GM19468 (cell line): ENCODE data around the gene MT1M.
"Not testable (repeated sequence)": the region's sequence is repeated elsewhere in the genome, so short reads cannot be mapped to it uniquely, and the experiment has no call there.

ENCODE experiments used
- ATAC-seq: cut with Tn5 transposase; IDR thresholded peaks from one replicate; pipeline ENCODE4 v1.9.1; 2021; ENCODE audit warnings: mild to moderate bottlenecking, moderate library complexity, moderate number of reproducible peaks; ENCODE audit not compliant: unreplicated experiment; ENCODE audit errors: extremely low read depth

MT1M gene

GRCh38 chr16:56608043-56608875, 24.2 kb upstream of the MT1M start, which contains the start of gene MT2A:
MT2A (plus strand) TSS chr16:56608584; CDS start chr16:56608656, 72 bp downstream.
- ATAC-seq = peak; percentile 89

DNA sequence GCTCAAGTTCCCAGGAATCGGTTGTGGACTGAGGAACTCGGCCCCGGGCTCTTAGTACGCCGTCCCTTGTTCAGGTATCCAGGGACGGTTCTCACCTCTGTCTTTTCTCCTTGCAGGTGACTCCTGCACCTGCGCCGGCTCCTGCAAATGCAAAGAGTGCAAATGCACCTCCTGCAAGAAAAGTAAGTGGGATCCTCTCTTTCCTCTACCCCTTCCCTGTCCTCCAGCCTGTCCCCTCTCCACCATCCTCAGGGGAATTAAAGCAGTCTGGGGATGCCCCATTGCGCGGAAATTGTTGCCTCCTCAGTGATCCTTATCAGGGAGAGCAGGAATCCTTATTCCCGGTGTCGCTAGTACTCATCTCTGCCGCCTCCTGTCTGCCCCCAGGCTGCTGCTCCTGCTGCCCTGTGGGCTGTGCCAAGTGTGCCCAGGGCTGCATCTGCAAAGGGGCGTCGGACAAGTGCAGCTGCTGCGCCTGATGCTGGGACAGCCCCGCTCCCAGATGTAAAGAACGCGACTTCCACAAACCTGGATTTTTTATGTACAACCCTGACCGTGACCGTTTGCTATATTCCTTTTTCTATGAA, 23.5 kb upstream of the MT1M start:
- no peak for ATAC-seq

GRCh38 chr16:56609463-56609921, 23.0 kb upstream of the MT1M start:
- ATAC-seq = no peak

GRCh38 chr16:56610017-56610608, 22.3 kb upstream of the MT1M start:
- ATAC-seq = no peak

GRCh38 chr16:56610609-56611111, 21.8 kb upstream of the MT1M start:
- ATAC-seq = no peak

GRCh38 chr16:56611281-56611833, 21.1 kb upstream of the MT1M start:
- ATAC-seq = no peak

DNA sequence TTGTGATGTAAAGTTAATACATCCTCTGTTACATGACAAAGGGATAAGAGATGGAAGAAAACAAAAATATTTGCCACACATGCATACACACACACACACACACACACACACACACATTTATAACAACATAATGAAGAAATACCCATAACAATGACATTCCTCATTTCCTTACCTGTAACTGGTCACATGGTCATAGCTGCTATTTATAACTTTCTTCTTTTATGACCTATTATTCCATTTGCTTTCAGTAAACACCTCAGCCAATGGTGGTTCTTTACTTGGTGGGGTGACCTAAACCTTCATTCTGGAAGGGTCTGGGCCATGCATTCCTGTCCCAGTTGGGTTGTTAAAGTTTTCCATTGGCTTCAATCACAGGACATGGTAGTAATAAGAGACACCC, 18.8 kb upstream of the MT1M start:
- ATAC-seq = no peak

DNA sequence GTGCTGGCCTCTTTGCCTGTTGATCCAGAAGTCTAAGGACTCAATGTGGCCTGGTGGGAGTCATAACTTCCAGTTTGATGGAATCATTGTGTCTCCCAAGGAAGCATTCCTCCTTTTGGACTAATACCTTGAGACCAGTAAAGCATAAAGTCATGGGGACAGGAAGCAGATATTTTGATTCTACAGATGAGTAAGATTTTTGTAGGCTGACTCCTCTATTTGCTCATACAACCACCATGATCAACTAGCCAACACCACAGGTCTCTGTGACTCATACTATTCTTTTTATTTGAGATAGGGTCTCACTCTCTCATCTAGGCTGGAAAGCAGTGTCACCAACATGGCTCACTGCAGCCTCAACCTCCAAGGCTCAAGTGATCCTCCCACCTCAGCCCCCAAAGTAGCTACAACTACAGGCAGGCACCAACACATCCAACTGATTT, 17.9 kb upstream of the MT1M start:
- no peak for ATAC-seq

DNA sequence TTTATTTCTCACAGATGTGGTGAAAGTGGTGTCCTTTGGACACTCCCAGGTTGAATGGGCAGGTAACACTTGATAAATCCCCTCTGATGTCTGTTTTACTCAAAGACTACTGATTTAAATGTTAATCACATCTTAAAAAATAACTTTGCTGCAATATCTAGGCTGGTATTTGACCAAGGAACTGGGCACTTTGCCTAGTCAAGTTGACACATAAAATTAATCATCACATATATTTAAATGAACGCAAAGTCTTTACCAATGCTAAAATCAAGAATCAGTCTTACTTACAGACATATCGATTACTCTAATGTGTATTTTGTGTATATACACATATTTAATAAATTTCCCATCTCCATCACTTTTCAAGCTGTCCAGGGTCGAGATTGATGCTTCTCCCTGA, 17.1 kb upstream of the MT1M start:
- ATAC-seq = no peak

- ATAC-seq = no peak
Measured at GRCh38 chr16:56616608-56617211, 15.7 kb upstream of the MT1M start.

GRCh38 chr16:56617212-56618085, 15.0 kb upstream of the MT1M start:
- ATAC-seq = no peak

- ATAC-seq = no peak
Measured at GRCh38 chr16:56618138-56618537, 14.3 kb upstream of the MT1M start.

DNA sequence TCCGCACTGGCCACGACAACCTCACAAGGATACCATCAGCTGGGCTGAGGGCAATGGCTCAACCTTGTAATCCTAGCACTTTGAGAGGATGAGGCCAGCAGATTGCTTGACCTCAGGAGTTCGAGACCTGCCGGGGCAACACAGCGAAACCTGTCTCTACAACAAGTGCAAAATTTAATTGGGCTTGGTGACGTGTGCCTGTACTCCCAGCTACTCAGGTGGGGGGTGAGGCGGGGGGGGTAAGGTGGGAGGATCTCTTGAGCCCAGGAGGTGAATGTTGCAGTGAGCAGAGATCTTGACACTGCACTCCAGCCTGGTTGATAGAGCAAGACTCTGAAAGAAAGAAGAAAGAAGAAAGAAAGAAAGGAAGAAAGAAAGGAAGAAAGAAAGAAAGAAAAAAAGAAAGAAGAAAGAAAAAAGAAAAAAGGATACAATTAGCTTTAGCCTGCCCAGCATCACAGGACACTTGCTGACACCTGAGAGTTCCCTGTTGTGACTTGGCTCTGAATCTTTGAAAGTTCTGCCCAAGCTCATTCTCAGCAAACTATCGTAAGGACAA, 12.0 kb upstream of the MT1M start:
- ATAC-seq = no peak

DNA sequence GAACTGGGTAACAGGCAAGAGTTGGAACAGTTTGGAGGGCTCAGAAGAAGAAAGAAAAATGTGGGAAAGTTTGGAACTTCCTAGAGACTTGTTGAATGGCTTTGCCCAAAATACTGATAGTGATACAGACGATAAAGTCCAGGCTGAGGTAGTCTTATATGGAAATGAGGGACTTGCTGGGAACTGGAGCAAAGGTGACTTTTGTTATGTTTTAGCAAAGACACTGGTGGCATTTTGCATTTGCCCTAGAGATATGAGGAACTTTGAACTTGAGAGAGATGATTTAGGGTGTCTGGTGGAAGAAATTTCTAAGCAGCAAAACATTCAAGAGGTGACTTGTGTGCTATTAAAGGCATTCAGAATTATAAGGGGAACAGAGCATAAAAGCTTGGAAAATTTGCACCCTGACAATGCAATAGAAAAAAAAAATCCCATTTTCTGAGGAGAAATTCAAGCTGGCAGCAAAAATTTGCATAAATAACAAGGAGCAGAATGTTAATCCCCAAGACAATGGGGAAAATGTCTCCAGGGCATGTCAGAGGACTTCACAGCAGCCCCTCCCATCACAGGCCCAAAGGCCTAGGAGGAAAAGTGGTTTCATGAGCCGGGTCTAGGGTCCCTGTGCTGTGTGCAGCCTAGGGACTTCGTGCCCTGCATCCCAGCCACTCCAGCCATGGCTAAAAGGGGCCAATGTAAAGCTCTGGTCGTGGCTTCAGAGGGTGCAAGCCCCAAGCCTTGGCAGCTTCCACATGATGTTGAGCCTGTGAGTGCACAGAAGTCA, 10.6 kb upstream of the MT1M start:
- ATAC-seq = not testable (repeated sequence)

DNA sequence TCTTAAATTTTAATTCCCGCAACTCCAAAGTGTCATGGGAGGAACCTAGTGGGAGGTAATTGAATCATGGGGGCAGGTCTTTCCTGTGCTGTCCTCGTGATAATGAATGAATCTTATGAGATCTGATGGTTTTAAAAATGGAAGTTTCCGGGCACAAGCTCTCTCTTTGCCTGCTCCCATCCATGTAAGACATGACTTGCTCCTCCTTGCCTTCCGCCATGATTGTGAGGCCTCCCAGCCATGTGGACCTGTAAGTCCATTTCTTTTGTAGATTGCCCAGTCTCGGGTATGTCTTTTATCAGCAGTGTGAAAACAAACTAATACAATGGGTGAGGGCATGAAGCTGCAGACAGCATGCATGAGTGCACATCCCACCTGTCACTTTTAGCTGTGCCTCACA, 9.3 kb upstream of the MT1M start:
- not testable (repeated sequence) for ATAC-seq

DNA sequence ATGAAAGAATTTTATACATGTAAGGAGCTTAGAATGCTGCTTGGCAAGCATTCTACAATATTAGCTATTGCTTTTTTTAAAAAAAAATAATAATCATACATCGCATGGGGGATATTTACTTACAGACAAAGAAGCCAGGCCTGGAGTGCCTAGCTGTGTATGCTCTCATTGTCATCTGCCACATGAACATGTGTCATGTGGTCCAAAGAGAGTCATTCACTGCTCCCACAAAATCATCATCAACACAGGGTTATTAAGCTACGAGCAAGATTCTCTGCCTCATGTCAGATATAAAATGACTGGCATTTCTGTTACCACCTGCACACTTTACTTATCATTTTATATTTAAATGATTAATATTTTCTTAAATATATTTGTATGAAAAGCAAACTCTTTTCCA, 8.8 kb upstream of the MT1M start:
- ATAC-seq = no peak

GRCh38 chr16:56625140-56625942, 7.1 kb upstream of the MT1M start, which contains the start of gene MT1E:
MT1E (plus strand) TSS chr16:56625781; CDS start chr16:56625852, 71 bp downstream.
- ATAC-seq = peak; percentile 33
